Measurements from ENCODE around the gene TSPAN7. TPM values are rescaled to one million over a fixed set of nuclear protein-coding genes. Genes with fewer than 3 reads are reported as not detected.

The TSPAN7 gene
- total and polyA plus RNA-seq, 9 of the 15 experiments (the other 6 are each of a cell fraction or from before 2014, with no cell fraction given), result 0.07 to 0.29 (median 0.12) TPM; not detected in 1

- Histone ChIP-seq H2AFZ (ENCODE audit: low read depth, low read length) (no peak overlapping the region), H3K27me3 (ENCODE audit: control insufficient read depth in 2 of 2, insufficient read depth in 2 of 2, low read length in 2 of 2) (no peaks in the 10 kb centered on the region; a peak in 3 of 5 replicates), H3K9me3 (replicated peaks; ENCODE audit: control insufficient read depth, insufficient read depth, low read depth, low read length) (no peaks in the 10 kb centered on the region), H3K36me3 (ENCODE audit: control insufficient read depth, insufficient read depth, low read length) (no peaks in the 10 kb centered on the region), H3K4me1 (replicated peaks in 1 of 2; ENCODE audit: control insufficient read depth in 2 of 2, insufficient read depth in 2 of 2, low read length in 2 of 2) (no peaks in the 10 kb centered on the region; a peak in 1 of 5 replicates), H3K4me3 (no peak overlapping the region), H3K9me1 (ENCODE audit: control insufficient read depth, insufficient read depth, low read length) (no peaks in the 10 kb centered on the region), H3K4me2 (ENCODE audit: insufficient read depth, low read length) (no peak overlapping the region), H4K20me1 (replicated peaks; ENCODE audit: control insufficient read depth, insufficient read depth, low read length) (no peaks in the 10 kb centered on the region), H3K79me2 (ENCODE audit: control insufficient read depth, insufficient read depth, low read length) (no peaks in the 10 kb centered on the region), H3K9ac (ENCODE audit: insufficient read depth in 1 of 2, low read depth in 2 of 2, low read length in 2 of 2) (no peak overlapping the region), H3K27ac (ENCODE audit: extremely low read depth, low read depth, low read length) (no peak overlapping the region)
- intact Hi-C loops (cut with micrococcal nuclease) (no loop called here), in situ Hi-C loops (cut with MboI) (no loop called here)
- 6% methylated on average over 5 of the region's 5 CpGs for WGBS (ENCODE audit: insufficient coverage, low coverage, missing lambda C conversion rate)
- ChIA-PET CTCF (ENCODE audit: low intra/inter-chr PET ratio) (no interaction called here), POLR2A (no interaction called here)
- DNase-seq (ENCODE audit: extremely low read depth in 1 of 4, low spot score in 3 of 4) (no peak), ATAC-seq (no peak), FAIRE-seq (no peak)
- TF ChIP-seq GATAD2B (IDR thresholded peaks at IDR 0.05; ENCODE audit: borderline replicate concordance) (no peak), ESRRB (CRISPR knock-in tag; IDR thresholded peaks at IDR 0.05; ENCODE audit: borderline replicate concordance) (no peak), KDM5B (IDR thresholded peaks at IDR 0.05; ENCODE audit: insufficient replicate concordance, low read depth, low read length) (no peak), SMARCE1 (IDR thresholded peaks at IDR 0.05) (no peak), SPI1 (IDR thresholded peaks at IDR 0.05; ENCODE audit: borderline replicate concordance, low read depth, low read length) (peak; percentile 15; the same call in 1 of the 2 replicates)
- no TSS peak for BruUV-seq (replicated peaks)
Measured at GRCh38 chrX:38618180-38618579, 56.8 kb downstream of the TSPAN7 start.

DNA sequence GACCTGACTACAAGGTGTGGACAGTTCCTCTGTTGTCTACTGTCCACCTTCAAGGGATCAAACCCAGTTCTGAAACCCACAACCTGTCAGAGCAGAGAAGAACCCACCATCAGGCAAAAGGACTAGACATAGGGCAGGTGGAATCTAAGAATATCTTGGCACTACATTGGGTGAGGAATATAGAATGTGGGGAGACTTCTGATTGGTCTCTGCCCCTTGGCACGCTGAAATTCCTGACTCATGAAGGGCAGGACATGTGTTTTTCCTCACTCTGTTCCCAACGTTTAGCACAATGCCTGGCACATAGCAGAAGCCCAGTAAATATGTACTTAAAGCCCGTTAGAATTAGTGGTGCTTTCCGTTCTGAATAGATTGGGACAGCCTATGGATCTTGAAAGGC lies 59.3 kb downstream of the TSPAN7 start:
- no peak overlapping the region for H2AFZ ChIP-seq (ENCODE audit: low read depth, low read length)
- H4K20me1 ChIP-seq (replicated peaks; ENCODE audit: control insufficient read depth, insufficient read depth, low read length), result no peaks in the 10 kb centered on the region
- 3% methylated on average over 3 of the region's 4 CpGs for WGBS (ENCODE audit: insufficient coverage, low coverage, missing lambda C conversion rate)
- no TSS peak for BruUV-seq (replicated peaks)
- FAIRE-seq (no peak), DNase-seq (ENCODE audit: extremely low read depth in 1 of 4, low spot score in 3 of 4) (no peak), ATAC-seq (no peak)
- H3K4me1 ChIP-seq (replicated peaks in 1 of 2; ENCODE audit: control insufficient read depth in 2 of 2, insufficient read depth in 2 of 2, low read length in 2 of 2), result no peaks in the 10 kb centered on the region; a peak in 1 of 5 replicates
- POLR2A ChIA-PET, result no interaction called here
- no peaks in the 10 kb centered on the region for H3K79me2 ChIP-seq (ENCODE audit: control insufficient read depth, insufficient read depth, low read length)
- H3K9ac ChIP-seq (ENCODE audit: insufficient read depth in 1 of 2, low read depth in 2 of 2, low read length in 2 of 2), result no peak overlapping the region
- no peak overlapping the region for H3K4me2 ChIP-seq (ENCODE audit: insufficient read depth, low read length)
- no peaks in the 10 kb centered on the region for H3K36me3 ChIP-seq (ENCODE audit: control insufficient read depth, insufficient read depth, low read length)
- CTCF ChIA-PET (ENCODE audit: low intra/inter-chr PET ratio), result no interaction called here
- no peak overlapping the region for H3K4me3 ChIP-seq
- H3K27ac ChIP-seq (ENCODE audit: extremely low read depth, low read depth, low read length), result no peak overlapping the region
- no peaks in the 10 kb centered on the region for H3K9me1 ChIP-seq (ENCODE audit: control insufficient read depth, insufficient read depth, low read length)
- H3K27me3 ChIP-seq (ENCODE audit: control insufficient read depth in 2 of 2, insufficient read depth in 2 of 2, low read length in 2 of 2), result no peaks in the 10 kb centered on the region; a peak in 2 of 5 replicates
- in situ Hi-C loops (cut with MboI), result no loop called here
- H3K9me3 ChIP-seq (replicated peaks; ENCODE audit: control insufficient read depth, insufficient read depth, low read depth, low read length), result no peaks in the 10 kb centered on the region
- intact Hi-C loops (cut with micrococcal nuclease), result no loop called here
- TF ChIP-seq, protein P1, sequence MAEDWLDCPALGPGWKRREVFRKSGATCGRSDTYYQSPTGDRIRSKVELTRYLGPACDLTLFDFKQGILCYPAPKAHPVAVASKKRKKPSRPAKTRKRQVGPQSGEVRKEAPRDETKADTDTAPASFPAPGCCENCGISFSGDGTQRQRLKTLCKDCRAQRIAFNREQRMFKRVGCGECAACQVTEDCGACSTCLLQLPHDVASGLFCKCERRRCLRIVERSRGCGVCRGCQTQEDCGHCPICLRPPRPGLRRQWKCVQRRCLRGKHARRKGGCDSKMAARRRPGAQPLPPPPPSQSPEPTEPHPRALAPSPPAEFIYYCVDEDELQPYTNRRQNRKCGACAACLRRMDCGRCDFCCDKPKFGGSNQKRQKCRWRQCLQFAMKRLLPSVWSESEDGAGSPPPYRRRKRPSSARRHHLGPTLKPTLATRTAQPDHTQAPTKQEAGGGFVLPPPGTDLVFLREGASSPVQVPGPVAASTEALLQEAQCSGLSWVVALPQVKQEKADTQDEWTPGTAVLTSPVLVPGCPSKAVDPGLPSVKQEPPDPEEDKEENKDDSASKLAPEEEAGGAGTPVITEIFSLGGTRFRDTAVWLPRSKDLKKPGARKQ (CRISPR knock-in tag; IDR thresholded peaks at IDR 0.05), result no peak
- TF ChIP-seq SMC3 (conservative IDR thresholded peaks at IDR 0.05; ENCODE audit: insufficient read depth, low read depth, low read length), result no peak
- TF ChIP-seq TSHZ1 (CRISPR knock-in tag; IDR thresholded peaks at IDR 0.05), result no peak
- TF ChIP-seq ZZZ3 (IDR thresholded peaks at IDR 0.05), result no peak
- TF ChIP-seq NFYB (IDR thresholded peaks at IDR 0.05; ENCODE audit: extremely low read depth, insufficient read length), result no peak
- no peak for TF ChIP-seq MEF2D (tag; conservative IDR thresholded peaks at IDR 0.05; ENCODE audit: low read depth)
- TF ChIP-seq ZNF79 (CRISPR knock-in tag; IDR thresholded peaks at IDR 0.05; ENCODE audit: low read depth), result no peak
